ENCODE data around the gene FRRS1L. TPM values are rescaled to one million over a fixed set of nuclear protein-coding genes. Genes with fewer than 3 reads are reported as not detected.
A peak's percentile ranks its signal among the peaks of the same experiment; 100 is the strongest.

The FRRS1L gene
- total RNA-seq, 3 donors from 2014 or later, result 0.16 to 2.6 (median 2.0) TPM

GRCh38 chr9:109107402-109108240, 59.4 kb downstream of the FRRS1L start:
- peaks cover 0 to 5% of the 10 kb centered on the region in 2 donors for H3K4me1 ChIP-seq
- intact Hi-C loops (cut with DNase I; ENCODE audit: low total_unique reads), result no loop called here
- no peaks in the 10 kb centered on the region for H3K27me3 ChIP-seq
- no peak for DNase-seq (ENCODE audit: low spot score in 2 of 2)
- H3K9me3 ChIP-seq, result no peaks in the 10 kb centered on the region
- no peak overlapping the region for H3K27ac ChIP-seq
- H3K4me3 ChIP-seq, result no peak overlapping the region
- H3K36me3 ChIP-seq, result no peaks in the 10 kb centered on the region
- no peak for TF ChIP-seq POLR2AphosphoS5 (IDR thresholded peaks at IDR 0.05)
- TF ChIP-seq POLR2A (IDR thresholded peaks at IDR 0.05), result no peak
- no peak for TF ChIP-seq CTCF (IDR thresholded peaks at IDR 0.05)

GRCh38 chr9:109101810-109102209, 65.2 kb downstream of the FRRS1L start:
- Histone ChIP-seq H3K27ac (peak overlapping the region; percentile 45 to 56), H3K9me3 (no peaks in the 10 kb centered on the region), H3K4me1 (peaks cover 15 to 28% of the 10 kb centered on the region in 2 donors), H3K36me3 (no peaks in the 10 kb centered on the region), H3K4me3 (peak overlapping the region in 1 of 3 donors; percentile 26), H3K27me3 (no peaks in the 10 kb centered on the region)
- intact Hi-C loops (cut with DNase I; ENCODE audit: low total_unique reads), result no loop called here
- DNase-seq (ENCODE audit: low spot score in 2 of 2), result no peak
- no peak for TF ChIP-seq CTCF (IDR thresholded peaks at IDR 0.05)
- TF ChIP-seq POLR2AphosphoS5 (IDR thresholded peaks at IDR 0.05), result no peak
- no peak for TF ChIP-seq POLR2A (IDR thresholded peaks at IDR 0.05)

- TF ChIP-seq POLR2AphosphoS5 (IDR thresholded peaks at IDR 0.05) (no peak), POLR2A (IDR thresholded peaks at IDR 0.05) (no peak), CTCF (IDR thresholded peaks at IDR 0.05) (no peak)
Observed at GRCh38 chr9:109101202-109101595, 65.8 kb downstream of the FRRS1L start.

GRCh38 chr9:109100543-109101201, 66.4 kb downstream of the FRRS1L start:
- Histone ChIP-seq H3K27me3 (no peaks in the 10 kb centered on the region), H3K4me1 (peaks cover 15 to 28% of the 10 kb centered on the region in 2 donors), H3K36me3 (no peaks in the 10 kb centered on the region), H3K4me3 (no peak overlapping the region), H3K27ac (peak overlapping the region in 1 of 2 donors; percentile 56), H3K9me3 (no peaks in the 10 kb centered on the region)
- DNase-seq (ENCODE audit: low spot score in 2 of 2), result no peak
- TF ChIP-seq CTCF (IDR thresholded peaks at IDR 0.05), result no peak
- no peak for TF ChIP-seq POLR2AphosphoS5 (IDR thresholded peaks at IDR 0.05)
- TF ChIP-seq POLR2A (IDR thresholded peaks at IDR 0.05), result no peak
- intact Hi-C loops (cut with DNase I; ENCODE audit: low total_unique reads), result no loop called here

More at GRCh38 chr9:109101202-109101595, 65.8 kb downstream of the FRRS1L start:
- no peaks in the 10 kb centered on the region for H3K9me3 ChIP-seq
- DNase-seq (ENCODE audit: low spot score in 2 of 2), result no peak
- no peaks in the 10 kb centered on the region for H3K27me3 ChIP-seq
- H3K36me3 ChIP-seq, result no peaks in the 10 kb centered on the region
- intact Hi-C loops (cut with DNase I; ENCODE audit: low total_unique reads), result no loop called here
- no peak overlapping the region for H3K4me3 ChIP-seq
- peak overlapping the region; percentile 45 to 56 for H3K27ac ChIP-seq
- H3K4me1 ChIP-seq, result peaks cover 15 to 28% of the 10 kb centered on the region in 2 donors

- Histone ChIP-seq H3K4me1 (peaks cover 15 to 28% of the 10 kb centered on the region in 2 donors), H3K27ac (peak overlapping the region; percentile 70 to 72)
- intact Hi-C loops (cut with DNase I; ENCODE audit: low total_unique reads), result no loop called here
Observed at GRCh38 chr9:109098960-109099308, 68.1 kb downstream of the FRRS1L start.

More at GRCh38 chr9:109098960-109099308, 68.1 kb downstream of the FRRS1L start:
- no peak for TF ChIP-seq CTCF (IDR thresholded peaks at IDR 0.05)
- H3K9me3 ChIP-seq, result no peaks in the 10 kb centered on the region
- no peaks in the 10 kb centered on the region for H3K27me3 ChIP-seq
- no peak overlapping the region for H3K4me3 ChIP-seq
- H3K36me3 ChIP-seq, result no peaks in the 10 kb centered on the region
- DNase-seq (ENCODE audit: low spot score in 2 of 2), result no peak
